HepG2 (cell line): Measurements from ENCODE around the gene FADD. TPM values are rescaled to one million over a fixed set of nuclear protein-coding genes. Genes with fewer than 3 reads are reported as not detected.

Experiments used
- ELF3 ChIP-seq: IDR thresholded peaks from 2 replicates; pipeline ENCODE4 v1.6.1; 2016; ENCODE audit warnings: missing genetic modification reagents, missing compliant biosample characterization
- ETV5 ChIP-seq: IDR thresholded peaks from 2 replicates; pipeline ENCODE4 v1.6.1; 2018; ENCODE audit warnings: missing biosample characterization, missing genetic modification reagents, inconsistent platforms, borderline replicate concordance
- FOSL2 ChIP-seq: sonication (generic); formaldehyde crosslinking; IDR thresholded peaks from 2 replicates; pipeline ENCODE4 v1.4.0; 2020; ENCODE audit warnings: missing genetic modification reagents
- GZF1 ChIP-seq: sonication (generic); formaldehyde crosslinking; IDR thresholded peaks from 2 replicates; pipeline ENCODE4 v1.5.1; 2020; ENCODE audit warnings: mild to moderate bottlenecking, missing genetic modification reagents
- KMT2A ChIP-seq: sonication (generic); formaldehyde crosslinking; IDR thresholded peaks from 2 replicates; pipeline ENCODE4 v1.4.0; 2020; ENCODE audit warnings: missing genetic modification reagents
- PITX1 ChIP-seq: sonication (generic); formaldehyde crosslinking; IDR thresholded peaks from 2 replicates; pipeline ENCODE4 v1.5.1; 2020; ENCODE audit warnings: mild to moderate bottlenecking, missing genetic modification reagents
- SMC3 ChIP-seq: IDR thresholded peaks from 2 replicates; pipeline ENCODE4 v1.6.1; 2011; ENCODE audit warnings: low read length, improper control_type of control experiment
- SOX6 ChIP-seq, 2 experiments: fragments of 450-650 bp in 1 of 2; sonication (generic) in 1 of 2; formaldehyde crosslinking in 1 of 2; IDR thresholded peaks; 2 replicates each; pipeline versions ENCODE4 v1.4.0 to v1.6.1; 2017 to 2020; ENCODE audit warnings: antibody characterized with exemption in 1 of 2, mild to moderate bottlenecking in 1 of 2, missing genetic modification reagents in 1 of 2
- SP4 ChIP-seq: sonication (generic); formaldehyde crosslinking; IDR thresholded peaks from 2 replicates; pipeline ENCODE4 v1.8.1; 2023; ENCODE audit warnings: mild to moderate bottlenecking, missing genetic modification reagents
- ZNF746 ChIP-seq: sonication (generic); formaldehyde crosslinking; IDR thresholded peaks from 2 replicates; pipeline ENCODE4 v1.8.0; 2022; ENCODE audit warnings: mild to moderate bottlenecking, missing genetic modification reagents
- ZNF768 ChIP-seq: sonication (generic); formaldehyde crosslinking; IDR thresholded peaks from 2 replicates; pipeline ENCODE4 v1.4.0; 2020; ENCODE audit warnings: missing genetic modification reagents
- ZSCAN30 ChIP-seq: sonication (generic); formaldehyde crosslinking; IDR thresholded peaks from 2 replicates; pipeline ENCODE4 v1.5.0; 2020; ENCODE audit warnings: mild to moderate bottlenecking, missing genetic modification reagents
- polyA plus RNA-seq, 8 experiments: library from polyadenylated mRNA; depleted of rRNA in 3 of 8; stranded (reverse) in 7 of 8; unstranded in 1 of 8; fragments of >200 nt; fragmentation: Illumina TruSeq in 4 of 8; extraction: Trizol in 4 of 8; gene quantifications; 2 replicates each; pipeline versions ENCODE4 v1.2.1 to v1.2.3, GENCODE V29; 2011 to 2016; ENCODE audit warnings: low read depth in 4 of 8, missing spikeins in 1 of 8, mixed read lengths in 1 of 8; ENCODE audit not compliant: insufficient read depth in 1 of 8
- total RNA-seq, 5 experiments: library from RNA; depleted of rRNA; stranded (reverse); fragments of >200 nt; fragmentation: Illumina TruSeq; extraction: Trizol; gene quantifications; 2 replicates each; pipeline ENCODE4 v1.2.3, GENCODE V29; 2016; ENCODE audit warnings: low read depth in 1 of 5
- TF ChIP-seq, protein P1 (sequence below): sonication (generic); formaldehyde crosslinking; IDR thresholded peaks from 2 replicates; pipeline ENCODE4 v1.5.1; 2020; ENCODE audit warnings: mild to moderate bottlenecking, missing genetic modification reagents, moderate library complexity
- TF ChIP-seq, protein P2 (sequence below): sonication (generic); formaldehyde crosslinking; IDR thresholded peaks from 2 replicates; pipeline ENCODE4 v1.4.0; 2020; ENCODE audit warnings: missing genetic modification reagents
- TF ChIP-seq, protein P3 (sequence below): sonication (generic); formaldehyde crosslinking; IDR thresholded peaks from 2 replicates; pipeline ENCODE4 v1.5.0; 2020; ENCODE audit warnings: mild to moderate bottlenecking, missing genetic modification reagents
- TF ChIP-seq, protein P4 (sequence below): sonication (generic); formaldehyde crosslinking; IDR thresholded peaks from 2 replicates; pipeline ENCODE4 v1.4.0; 2020; ENCODE audit warnings: missing genetic modification reagents
- TF ChIP-seq, protein P5 (sequence below): sonication (generic); formaldehyde crosslinking; IDR thresholded peaks from 2 replicates; pipeline ENCODE4 v1.4.0; 2020; ENCODE audit warnings: missing genetic modification reagents

The FADD gene
- total and polyA plus RNA-seq, 2 of the 13 experiments (the other 11 are each of a cell fraction or from before 2014, with no cell fraction given) = 14.2 to 22.2 TPM

DNA sequence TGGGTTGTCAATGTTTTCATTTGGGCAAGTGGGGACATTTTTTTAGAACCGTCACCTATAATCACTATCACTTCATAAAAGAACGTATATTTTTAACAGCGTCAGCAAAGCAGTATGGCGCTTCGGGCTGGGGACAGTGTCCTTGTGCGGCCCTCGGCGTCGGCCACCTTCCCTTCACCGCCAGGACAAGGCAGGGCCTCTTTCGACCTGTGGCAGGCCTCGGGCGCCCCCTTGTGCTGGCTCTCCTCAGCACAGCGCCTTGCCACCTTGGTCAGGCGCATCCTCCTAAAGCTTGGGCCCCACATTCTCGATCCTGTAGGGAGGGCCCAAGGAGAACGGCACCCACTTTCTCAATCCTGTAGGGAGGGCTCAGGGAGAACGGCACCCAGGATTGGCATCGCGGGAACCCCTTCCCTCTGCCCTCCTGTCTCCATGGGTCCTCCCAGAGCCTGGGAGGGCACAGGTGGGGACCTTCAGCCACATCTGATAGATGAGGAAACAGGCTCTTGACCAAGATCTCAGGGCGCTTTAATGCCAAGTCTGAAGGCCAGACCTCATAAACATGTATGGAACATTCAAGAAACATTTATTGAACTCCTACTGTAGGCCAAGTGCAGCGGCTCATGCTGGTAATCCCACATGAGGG is 11.5 kb upstream of the FADD start (continued):
- no peak for TF ChIP-seq SOX6 (IDR thresholded peaks at IDR 0.05)
- TF ChIP-seq SOX6 (CRISPR knock-in tag; IDR thresholded peaks at IDR 0.05) = 0 out of 2 replicates have a peak, but pooled peaks have one; percentile 26
- TF ChIP-seq, protein P1, sequence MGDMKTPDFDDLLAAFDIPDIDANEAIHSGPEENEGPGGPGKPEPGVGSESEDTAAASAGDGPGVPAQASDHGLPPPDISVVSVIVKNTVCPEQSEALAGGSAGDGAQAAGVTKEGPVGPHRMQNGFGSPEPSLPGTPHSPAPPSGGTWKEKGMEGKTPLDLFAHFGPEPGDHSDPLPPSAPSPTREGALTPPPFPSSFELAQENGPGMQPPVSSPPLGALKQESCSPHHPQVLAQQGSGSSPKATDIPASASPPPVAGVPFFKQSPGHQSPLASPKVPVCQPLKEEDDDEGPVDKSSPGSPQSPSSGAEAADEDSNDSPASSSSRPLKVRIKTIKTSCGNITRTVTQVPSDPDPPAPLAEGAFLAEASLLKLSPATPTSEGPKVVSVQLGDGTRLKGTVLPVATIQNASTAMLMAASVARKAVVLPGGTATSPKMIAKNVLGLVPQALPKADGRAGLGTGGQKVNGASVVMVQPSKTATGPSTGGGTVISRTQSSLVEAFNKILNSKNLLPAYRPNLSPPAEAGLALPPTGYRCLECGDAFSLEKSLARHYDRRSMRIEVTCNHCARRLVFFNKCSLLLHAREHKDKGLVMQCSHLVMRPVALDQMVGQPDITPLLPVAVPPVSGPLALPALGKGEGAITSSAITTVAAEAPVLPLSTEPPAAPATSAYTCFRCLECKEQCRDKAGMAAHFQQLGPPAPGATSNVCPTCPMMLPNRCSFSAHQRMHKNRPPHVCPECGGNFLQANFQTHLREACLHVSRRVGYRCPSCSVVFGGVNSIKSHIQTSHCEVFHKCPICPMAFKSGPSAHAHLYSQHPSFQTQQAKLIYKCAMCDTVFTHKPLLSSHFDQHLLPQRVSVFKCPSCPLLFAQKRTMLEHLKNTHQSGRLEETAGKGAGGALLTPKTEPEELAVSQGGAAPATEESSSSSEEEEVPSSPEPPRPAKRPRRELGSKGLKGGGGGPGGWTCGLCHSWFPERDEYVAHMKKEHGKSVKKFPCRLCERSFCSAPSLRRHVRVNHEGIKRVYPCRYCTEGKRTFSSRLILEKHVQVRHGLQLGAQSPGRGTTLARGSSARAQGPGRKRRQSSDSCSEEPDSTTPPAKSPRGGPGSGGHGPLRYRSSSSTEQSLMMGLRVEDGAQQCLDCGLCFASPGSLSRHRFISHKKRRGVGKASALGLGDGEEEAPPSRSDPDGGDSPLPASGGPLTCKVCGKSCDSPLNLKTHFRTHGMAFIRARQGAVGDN (CRISPR knock-in tag) = peak; percentile 50
- TF ChIP-seq, protein P2, sequence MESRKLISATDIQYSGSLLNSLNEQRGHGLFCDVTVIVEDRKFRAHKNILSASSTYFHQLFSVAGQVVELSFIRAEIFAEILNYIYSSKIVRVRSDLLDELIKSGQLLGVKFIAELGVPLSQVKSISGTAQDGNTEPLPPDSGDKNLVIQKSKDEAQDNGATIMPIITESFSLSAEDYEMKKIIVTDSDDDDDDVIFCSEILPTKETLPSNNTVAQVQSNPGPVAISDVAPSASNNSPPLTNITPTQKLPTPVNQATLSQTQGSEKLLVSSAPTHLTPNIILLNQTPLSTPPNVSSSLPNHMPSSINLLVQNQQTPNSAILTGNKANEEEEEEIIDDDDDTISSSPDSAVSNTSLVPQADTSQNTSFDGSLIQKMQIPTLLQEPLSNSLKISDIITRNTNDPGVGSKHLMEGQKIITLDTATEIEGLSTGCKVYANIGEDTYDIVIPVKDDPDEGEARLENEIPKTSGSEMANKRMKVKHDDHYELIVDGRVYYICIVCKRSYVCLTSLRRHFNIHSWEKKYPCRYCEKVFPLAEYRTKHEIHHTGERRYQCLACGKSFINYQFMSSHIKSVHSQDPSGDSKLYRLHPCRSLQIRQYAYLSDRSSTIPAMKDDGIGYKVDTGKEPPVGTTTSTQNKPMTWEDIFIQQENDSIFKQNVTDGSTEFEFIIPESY = 0 out of 2 replicates have a peak, but pooled peaks have one; percentile 18
- 0 out of 2 replicates have a peak, but pooled peaks have one; percentile 17 for TF ChIP-seq ETV5 (CRISPR knock-in tag)
- no peak for TF ChIP-seq KMT2A
- TF ChIP-seq, protein P3, sequence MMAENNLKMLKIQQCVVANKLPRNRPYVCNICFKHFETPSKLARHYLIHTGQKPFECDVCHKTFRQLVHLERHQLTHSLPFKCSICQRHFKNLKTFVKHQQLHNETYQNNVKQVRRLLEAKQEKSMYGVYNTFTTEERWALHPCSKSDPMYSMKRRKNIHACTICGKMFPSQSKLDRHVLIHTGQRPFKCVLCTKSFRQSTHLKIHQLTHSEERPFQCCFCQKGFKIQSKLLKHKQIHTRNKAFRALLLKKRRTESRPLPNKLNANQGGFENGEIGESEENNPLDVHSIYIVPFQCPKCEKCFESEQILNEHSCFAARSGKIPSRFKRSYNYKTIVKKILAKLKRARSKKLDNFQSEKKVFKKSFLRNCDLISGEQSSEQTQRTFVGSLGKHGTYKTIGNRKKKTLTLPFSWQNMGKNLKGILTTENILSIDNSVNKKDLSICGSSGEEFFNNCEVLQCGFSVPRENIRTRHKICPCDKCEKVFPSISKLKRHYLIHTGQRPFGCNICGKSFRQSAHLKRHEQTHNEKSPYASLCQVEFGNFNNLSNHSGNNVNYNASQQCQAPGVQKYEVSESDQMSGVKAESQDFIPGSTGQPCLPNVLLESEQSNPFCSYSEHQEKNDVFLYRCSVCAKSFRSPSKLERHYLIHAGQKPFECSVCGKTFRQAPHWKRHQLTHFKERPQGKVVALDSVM = no peak
- peak; percentile 36; the same call in 1 of the 2 replicates for TF ChIP-seq PITX1 (CRISPR knock-in tag)
- no peak for TF ChIP-seq FOSL2 (CRISPR knock-in tag)
- 0 out of 2 replicates have a peak, but pooled peaks have one; percentile 33 for TF ChIP-seq GZF1 (CRISPR knock-in tag)
- no peak for TF ChIP-seq ZSCAN30
- TF ChIP-seq ZNF768 (CRISPR knock-in tag) = peak; percentile 13; the same call in 1 of the 2 replicates
- TF ChIP-seq, protein P4, sequence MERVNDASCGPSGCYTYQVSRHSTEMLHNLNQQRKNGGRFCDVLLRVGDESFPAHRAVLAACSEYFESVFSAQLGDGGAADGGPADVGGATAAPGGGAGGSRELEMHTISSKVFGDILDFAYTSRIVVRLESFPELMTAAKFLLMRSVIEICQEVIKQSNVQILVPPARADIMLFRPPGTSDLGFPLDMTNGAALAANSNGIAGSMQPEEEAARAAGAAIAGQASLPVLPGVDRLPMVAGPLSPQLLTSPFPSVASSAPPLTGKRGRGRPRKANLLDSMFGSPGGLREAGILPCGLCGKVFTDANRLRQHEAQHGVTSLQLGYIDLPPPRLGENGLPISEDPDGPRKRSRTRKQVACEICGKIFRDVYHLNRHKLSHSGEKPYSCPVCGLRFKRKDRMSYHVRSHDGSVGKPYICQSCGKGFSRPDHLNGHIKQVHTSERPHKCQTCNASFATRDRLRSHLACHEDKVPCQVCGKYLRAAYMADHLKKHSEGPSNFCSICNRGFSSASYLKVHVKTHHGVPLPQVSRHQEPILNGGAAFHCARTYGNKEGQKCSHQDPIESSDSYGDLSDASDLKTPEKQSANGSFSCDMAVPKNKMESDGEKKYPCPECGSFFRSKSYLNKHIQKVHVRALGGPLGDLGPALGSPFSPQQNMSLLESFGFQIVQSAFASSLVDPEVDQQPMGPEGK (CRISPR knock-in tag) = peak; percentile 49; the same call in 1 of the 2 replicates
- peak; percentile 48; the same call in 1 of the 2 replicates for TF ChIP-seq SMC3
- TF ChIP-seq ELF3 = 0 out of 2 replicates have a peak, but pooled peaks have one; percentile 15
- no peak for TF ChIP-seq ZNF746 (CRISPR knock-in tag)
- TF ChIP-seq, protein P5, sequence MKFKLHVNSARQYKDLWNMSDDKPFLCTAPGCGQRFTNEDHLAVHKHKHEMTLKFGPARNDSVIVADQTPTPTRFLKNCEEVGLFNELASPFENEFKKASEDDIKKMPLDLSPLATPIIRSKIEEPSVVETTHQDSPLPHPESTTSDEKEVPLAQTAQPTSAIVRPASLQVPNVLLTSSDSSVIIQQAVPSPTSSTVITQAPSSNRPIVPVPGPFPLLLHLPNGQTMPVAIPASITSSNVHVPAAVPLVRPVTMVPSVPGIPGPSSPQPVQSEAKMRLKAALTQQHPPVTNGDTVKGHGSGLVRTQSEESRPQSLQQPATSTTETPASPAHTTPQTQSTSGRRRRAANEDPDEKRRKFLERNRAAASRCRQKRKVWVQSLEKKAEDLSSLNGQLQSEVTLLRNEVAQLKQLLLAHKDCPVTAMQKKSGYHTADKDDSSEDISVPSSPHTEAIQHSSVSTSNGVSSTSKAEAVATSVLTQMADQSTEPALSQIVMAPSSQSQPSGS (CRISPR knock-in tag) = 0 out of 2 replicates have a peak, but pooled peaks have one; percentile 21
- TF ChIP-seq SP4 (CRISPR knock-in tag) = no peak
